PC-9 (cell line): ENCODE data around the gene SLFNL1. TPM values are rescaled to one million over a fixed set of nuclear protein-coding genes. Genes with fewer than 3 reads are reported as not detected.

Experiments used
- BruUV-seq: library from RNA; stranded (reverse); fragments of 400-500 nt; replicated peaks from 2 replicates; lab custom pipeline; 2021; lab: Mats Ljungman, UMichigan
- CTCF ChIA-PET: fragments of 300-600 bp; sonication (Branson Sonifier 250); formaldehyde crosslinking; loops from one replicate; lab custom pipeline; 2022; ENCODE audit warnings: antibody characterized with exemption; lab: Charles Lee
- POLR2A ChIA-PET: fragments of 300-600 bp; sonication (Branson Sonifier 250); formaldehyde crosslinking; loops from one replicate; lab custom pipeline; 2022; ENCODE audit warnings: antibody characterized with exemption; ENCODE audit not compliant: unreplicated experiment; lab: Charles Lee
- DNase-seq, 2 experiments: peaks; one replicate each; pipeline versions ENCODE4 v3.0.0 to v3.0.0-alpha.2; 2015 to 2022; ENCODE audit warnings: mixed read lengths in 1 of 2
- H2AFZ ChIP-seq: fragments of 200-600 bp; sonication (generic); 2 replicates; pipeline ENCODE4 v1.8.1; 2017; ENCODE audit warnings: antibody characterized with exemption
- H3F3A ChIP-seq: fragments of 200-600 bp; sonication (generic); 2 replicates; pipeline ENCODE4 v1.8.1; 2017; ENCODE audit warnings: antibody characterized with exemption, mild to moderate bottlenecking, low read depth; ENCODE audit not compliant: insufficient read depth
- H3K27ac ChIP-seq: fragments of 200-600 bp; sonication (generic); 2 replicates; pipeline ENCODE4 v1.6.1; 2016; ENCODE audit warnings: mixed run types
- H3K27me3 ChIP-seq: fragments of 200-600 bp; sonication (generic); 2 replicates; pipeline ENCODE4 v1.6.1; 2016; ENCODE audit warnings: low read depth, mixed run types; ENCODE audit not compliant: insufficient read depth
- H3K36me3 ChIP-seq: fragments of 200-600 bp; sonication (generic); 2 replicates; pipeline ENCODE4 v1.6.1; 2016; ENCODE audit warnings: low read depth, mixed run types
- H3K4me1 ChIP-seq: fragments of 200-600 bp; sonication (generic); replicated peaks from 2 replicates; pipeline ENCODE4 v1.6.1; 2016; ENCODE audit warnings: mixed run types; ENCODE audit not compliant: insufficient read depth
- H3K4me2 ChIP-seq: fragments of 200-600 bp; sonication (generic); 2 replicates; pipeline ENCODE4 v1.6.1; 2017; ENCODE audit warnings: mixed run types
- H3K4me3 ChIP-seq: fragments of 200-600 bp; sonication (generic); 2 replicates; pipeline ENCODE4 v1.6.1; 2016; ENCODE audit warnings: mixed run types
- H3K79me2 ChIP-seq: fragments of 200-600 bp; sonication (generic); 2 replicates; pipeline ENCODE4 v1.6.1; 2017; ENCODE audit warnings: low read depth, mixed run types
- H3K9me2 ChIP-seq: fragments of 200-600 bp; sonication (generic); 2 replicates; pipeline ENCODE4 v1.8.1; 2017; ENCODE audit warnings: mild to moderate bottlenecking; ENCODE audit not compliant: insufficient read depth
- H3K9me3 ChIP-seq: fragments of 200-600 bp; sonication (generic); 2 replicates; pipeline ENCODE4 v1.8.1; 2016; ENCODE audit warnings: low read depth; ENCODE audit not compliant: insufficient read depth
- H4K20me1 ChIP-seq: fragments of 200-600 bp; sonication (generic); 2 replicates; pipeline ENCODE4 v1.8.1; 2017; ENCODE audit not compliant: insufficient read depth
- EZH2 ChIP-seq: fragments of 200-600 bp; sonication (generic); IDR thresholded peaks from 2 replicates; pipeline ENCODE4 v1.8.0; 2017; ENCODE audit warnings: antibody characterized with exemption, low read depth
- intact Hi-C: fragments of 100-400 bp; cut with micrococcal nuclease; formaldehyde crosslinking; loops from one replicate; pipeline ENCODE4 v1.10.0; 2022; ENCODE audit not compliant: unreplicated experiment
- total RNA-seq: library from RNA; stranded (reverse); gene quantifications from 2 replicates; pipeline ENCODE4 v1.2.3, GENCODE V29; 2021
- TF ChIP-seq, protein P1 (sequence below): fragments of 200-600 bp; sonication (generic); conservative IDR thresholded peaks from 2 replicates; pipeline ENCODE4 v1.6.1; 2017; ENCODE audit warnings: mixed run types, antibody characterized with exemption, mild to moderate bottlenecking, moderate library complexity

The SLFNL1 gene
- total RNA-seq, 1 experiment from 2014 or later, result 0.41 TPM

DNA sequence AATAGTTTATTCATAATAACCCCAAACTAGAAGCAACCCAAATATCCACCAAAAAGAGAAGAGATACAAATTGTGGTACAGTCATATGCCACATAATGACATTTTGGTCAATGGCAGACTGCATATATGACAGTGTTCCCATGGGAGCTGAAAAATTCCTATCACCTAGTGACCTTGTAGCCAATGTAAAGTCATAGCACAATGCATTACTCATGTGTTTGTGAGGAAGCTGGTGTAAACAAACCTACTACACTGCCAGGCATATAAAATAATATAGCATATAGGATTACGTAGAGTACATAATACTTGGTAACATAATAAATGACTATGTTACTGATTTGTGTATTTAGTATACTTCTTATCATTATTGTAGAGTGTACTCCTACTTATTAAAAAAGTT lies 29.5 kb upstream of the SLFNL1 start:
- H3F3A ChIP-seq, result peaks cover 5% of the 10 kb centered on the region
- BruUV-seq, result no TSS peak
- intact Hi-C loops, result no loop called here
- no peaks in the 10 kb centered on the region for H3K27me3 ChIP-seq
- ChIA-PET POLR2A (interaction anchor here (0.7 kb wide), 1 partner anchor 664 kb away, joined by 3 read pairs; no protein-coding TSS in a partner anchor), CTCF (no interaction called here)
- H3K9me3 ChIP-seq, result no peaks in the 10 kb centered on the region
- no peak overlapping the region for H3K4me2 ChIP-seq
- no peaks in the 10 kb centered on the region for H3K36me3 ChIP-seq
- H3K27ac ChIP-seq, result no peak overlapping the region
- no peak overlapping the region for H2AFZ ChIP-seq
- DNase-seq, result no peak
- no peaks in the 10 kb centered on the region for H3K9me2 ChIP-seq
- H3K4me3 ChIP-seq, result no peak overlapping the region
- TF ChIP-seq, protein P1, sequence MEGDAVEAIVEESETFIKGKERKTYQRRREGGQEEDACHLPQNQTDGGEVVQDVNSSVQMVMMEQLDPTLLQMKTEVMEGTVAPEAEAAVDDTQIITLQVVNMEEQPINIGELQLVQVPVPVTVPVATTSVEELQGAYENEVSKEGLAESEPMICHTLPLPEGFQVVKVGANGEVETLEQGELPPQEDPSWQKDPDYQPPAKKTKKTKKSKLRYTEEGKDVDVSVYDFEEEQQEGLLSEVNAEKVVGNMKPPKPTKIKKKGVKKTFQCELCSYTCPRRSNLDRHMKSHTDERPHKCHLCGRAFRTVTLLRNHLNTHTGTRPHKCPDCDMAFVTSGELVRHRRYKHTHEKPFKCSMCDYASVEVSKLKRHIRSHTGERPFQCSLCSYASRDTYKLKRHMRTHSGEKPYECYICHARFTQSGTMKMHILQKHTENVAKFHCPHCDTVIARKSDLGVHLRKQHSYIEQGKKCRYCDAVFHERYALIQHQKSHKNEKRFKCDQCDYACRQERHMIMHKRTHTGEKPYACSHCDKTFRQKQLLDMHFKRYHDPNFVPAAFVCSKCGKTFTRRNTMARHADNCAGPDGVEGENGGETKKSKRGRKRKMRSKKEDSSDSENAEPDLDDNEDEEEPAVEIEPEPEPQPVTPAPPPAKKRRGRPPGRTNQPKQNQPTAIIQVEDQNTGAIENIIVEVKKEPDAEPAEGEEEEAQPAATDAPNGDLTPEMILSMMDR, result no peak
- no peak for TF ChIP-seq EZH2
- H3K79me2 ChIP-seq, result no peaks in the 10 kb centered on the region
- H4K20me1 ChIP-seq, result no peaks in the 10 kb centered on the region
- 0 out of 2 replicates have a peak, but pooled peaks cover 3% of the 10 kb centered on the region for H3K4me1 ChIP-seq

DNA sequence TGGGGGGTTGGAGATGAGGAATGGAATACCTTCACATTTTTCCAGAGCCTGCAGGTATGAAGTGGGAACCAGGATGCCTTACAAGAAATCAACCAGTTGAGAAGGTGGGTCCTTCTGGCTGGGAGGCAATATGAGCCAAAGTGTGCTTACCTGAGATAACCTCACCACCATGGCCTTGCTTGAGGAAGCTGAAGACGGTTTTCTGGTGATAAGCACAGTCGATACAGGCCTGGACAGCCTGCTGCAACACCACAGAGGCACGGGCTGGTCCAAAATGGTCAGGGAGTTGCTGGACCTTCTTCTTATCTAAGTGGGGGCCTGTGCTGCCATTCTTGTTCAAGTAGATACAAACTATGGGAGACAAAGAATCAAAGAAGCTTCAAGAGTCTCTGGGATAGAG lies 27.0 kb upstream of the SLFNL1 start:
- Histone ChIP-seq H3K27me3 (no peaks in the 10 kb centered on the region), H3K79me2 (no peaks in the 10 kb centered on the region), H3K27ac (no peak overlapping the region), H4K20me1 (no peaks in the 10 kb centered on the region), H3K9me3 (no peaks in the 10 kb centered on the region), H3K4me1 (0 out of 2 replicates have a peak, but pooled peaks cover 6% of the 10 kb centered on the region), H2AFZ (no peak overlapping the region), H3K9me2 (no peaks in the 10 kb centered on the region), H3K4me2 (no peak overlapping the region), H3F3A (peaks cover 5% of the 10 kb centered on the region), H3K4me3 (no peak overlapping the region), H3K36me3 (no peaks in the 10 kb centered on the region)
- POLR2A ChIA-PET, result no interaction called here
- no TSS peak for BruUV-seq
- no peak for DNase-seq
- TF ChIP-seq, protein P1, result no peak
- TF ChIP-seq EZH2, result no peak
- CTCF ChIA-PET, result no interaction called here
- intact Hi-C loops, result loop anchor here (5.0 kb wide), 1 partner anchor 189 kb away; no protein-coding TSS in a partner anchor

DNA sequence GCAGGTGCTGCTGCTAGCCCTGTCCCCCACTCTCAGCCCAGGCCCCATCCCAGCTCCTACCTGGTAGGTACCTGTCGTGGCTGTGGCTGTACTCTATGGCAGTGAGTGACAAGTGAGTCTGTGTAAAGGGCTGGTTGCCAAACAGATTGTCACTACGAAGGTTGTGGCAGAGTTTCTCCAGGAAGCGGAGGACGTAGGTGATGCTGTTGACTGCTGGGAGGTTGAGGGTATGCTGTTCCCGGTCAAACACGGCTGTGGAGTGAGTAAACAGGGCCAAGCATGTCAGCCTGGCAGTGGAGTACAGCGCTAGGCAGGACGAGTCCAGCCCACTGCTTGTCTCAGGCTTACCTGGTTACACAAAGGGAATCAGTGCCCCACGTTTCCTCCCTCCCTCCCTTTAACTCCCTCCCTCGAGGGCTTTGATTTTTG lies 24.8 kb upstream of the SLFNL1 start:
- intact Hi-C loops, result loop anchor here (5.0 kb wide), 1 partner anchor 191 kb away; no protein-coding TSS in a partner anchor
- Histone ChIP-seq H3F3A (peaks cover 5% of the 10 kb centered on the region), H3K9me2 (no peaks in the 10 kb centered on the region), H3K4me2 (no peak overlapping the region), H3K27me3 (no peaks in the 10 kb centered on the region), H3K79me2 (no peaks in the 10 kb centered on the region), H2AFZ (no peak overlapping the region), H3K36me3 (no peaks in the 10 kb centered on the region), H3K4me3 (no peak overlapping the region), H3K27ac (no peak overlapping the region), H4K20me1 (no peaks in the 10 kb centered on the region), H3K4me1 (0 out of 2 replicates have a peak, but pooled peaks cover 6% of the 10 kb centered on the region), H3K9me3 (no peaks in the 10 kb centered on the region)
- no TSS peak for BruUV-seq
- CTCF ChIA-PET, result no interaction called here
- no peak for TF ChIP-seq EZH2
- TF ChIP-seq, protein P1, result no peak
- DNase-seq, result no peak
- POLR2A ChIA-PET, result no interaction called here
